ENCODE results near the gene CPT1A. TPM values are rescaled to one million over a fixed set of nuclear protein-coding genes. Genes with fewer than 3 reads are reported as not detected.
"Not testable (repeated sequence)": the region's sequence is repeated elsewhere in the genome, so short reads cannot be mapped to it uniquely, and the experiment has no call there.

CPT1A gene
- 45.5 and 46.6 TPM in 2 replicates for total RNA-seq

GRCh38 chr11:68841718-68842426, at the start of gene CPT1A:
Gene CPT1A, minus strand, starts transcription at chr11:68841916. Its CDS starts 26,442 bp downstream, at chr11:68815474.
- Mint-ChIP-seq H3K4me1 (ENCODE audit: low read depth) (peaks cover 41% of the 10 kb centered on the region), H3K27ac (peak within 1 kb of the TSS; percentile 85), H3K27me3 (ENCODE audit: low read depth) (peaks cover 6% of the 10 kb centered on the region), H3K4me3 (ENCODE audit: low read depth) (peak within 1 kb of the TSS; percentile 86), H3K36me3 (ENCODE audit: low read depth) (peaks cover 3% of the 10 kb centered on the region), H3K9me3 (no peaks in the 10 kb centered on the region)
- intact Hi-C loops (cut with micrococcal nuclease): loop anchor here (2.0 to 5.0 kb wide), 3 partner anchors 61 to 800 kb away; partner anchors contain the start of genes CCND1, IGHMBP2, MRPL21 and PPP6R3
- peak; percentile 75 for DNase-seq (ENCODE audit: low spot score)

- Mint-ChIP-seq H3K4me3 (ENCODE audit: low read depth) (no peak overlapping the region), H3K9me3 (no peaks in the 10 kb centered on the region), H3K36me3 (ENCODE audit: low read depth) (peaks cover 30% of the 10 kb centered on the region), H3K27me3 (ENCODE audit: low read depth) (no peaks in the 10 kb centered on the region), H3K27ac (peak overlapping the region; percentile 8), H3K4me1 (ENCODE audit: low read depth) (no peaks in the 10 kb centered on the region)
- intact Hi-C loops (cut with micrococcal nuclease): no loop called here
- no peak for DNase-seq (ENCODE audit: low spot score)
Measured at GRCh38 chr11:68890490-68891231, 48.9 kb upstream of the CPT1A start.

- Mint-ChIP-seq H3K36me3 (ENCODE audit: low read depth) (peaks cover 30% of the 10 kb centered on the region), H3K27ac (no peak overlapping the region), H3K4me1 (ENCODE audit: low read depth) (no peaks in the 10 kb centered on the region), H3K4me3 (ENCODE audit: low read depth) (no peak overlapping the region), H3K27me3 (ENCODE audit: low read depth) (no peaks in the 10 kb centered on the region), H3K9me3 (no peaks in the 10 kb centered on the region)
- intact Hi-C loops (cut with micrococcal nuclease): no loop called here
- no peak for DNase-seq (ENCODE audit: low spot score)
Measured at GRCh38 chr11:68889948-68890446, 48.3 kb upstream of the CPT1A start.

- H3K4me3 Mint-ChIP-seq (ENCODE audit: low read depth); H3K27ac Mint-ChIP-seq; H3K9me3 Mint-ChIP-seq; H3K4me1 Mint-ChIP-seq (ENCODE audit: low read depth); H3K27me3 Mint-ChIP-seq (ENCODE audit: low read depth); H3K36me3 Mint-ChIP-seq (ENCODE audit: low read depth); intact Hi-C loops (cut with micrococcal nuclease); DNase-seq (ENCODE audit: low spot score): not testable (repeated sequence)
Measured at GRCh38 chr11:68884827-68885226, 43.1 kb upstream of the CPT1A start.

GRCh38 chr11:68882391-68882790, 40.7 kb upstream of the CPT1A start:
- DNase-seq (ENCODE audit: low spot score): no peak
- Mint-ChIP-seq H3K27ac (no peak overlapping the region), H3K36me3 (ENCODE audit: low read depth) (peaks cover 5% of the 10 kb centered on the region), H3K4me3 (ENCODE audit: low read depth) (no peak overlapping the region), H3K4me1 (ENCODE audit: low read depth) (no peaks in the 10 kb centered on the region), H3K9me3 (no peaks in the 10 kb centered on the region), H3K27me3 (ENCODE audit: low read depth) (no peaks in the 10 kb centered on the region)
- intact Hi-C loops (cut with micrococcal nuclease): no loop called here

GRCh38 chr11:68881320-68881719, 39.6 kb upstream of the CPT1A start:
- intact Hi-C loops (cut with micrococcal nuclease): no loop called here

GRCh38 chr11:68880851-68881250, 39.1 kb upstream of the CPT1A start:
- H3K36me3 Mint-ChIP-seq (ENCODE audit: low read depth): peaks cover 5% of the 10 kb centered on the region
- intact Hi-C loops (cut with micrococcal nuclease): no loop called here
- no peaks in the 10 kb centered on the region for H3K27me3 Mint-ChIP-seq (ENCODE audit: low read depth)
- H3K27ac Mint-ChIP-seq: no peak overlapping the region
- no peaks in the 10 kb centered on the region for H3K4me1 Mint-ChIP-seq (ENCODE audit: low read depth)
- no peak for DNase-seq (ENCODE audit: low spot score)
- H3K4me3 Mint-ChIP-seq (ENCODE audit: low read depth): no peak overlapping the region
- H3K9me3 Mint-ChIP-seq: no peaks in the 10 kb centered on the region

More at GRCh38 chr11:68881320-68881719, 39.6 kb upstream of the CPT1A start:
- no peaks in the 10 kb centered on the region for H3K27me3 Mint-ChIP-seq (ENCODE audit: low read depth)
- no peak overlapping the region for H3K27ac Mint-ChIP-seq
- DNase-seq (ENCODE audit: low spot score): no peak
- no peak overlapping the region for H3K4me3 Mint-ChIP-seq (ENCODE audit: low read depth)
- H3K4me1 Mint-ChIP-seq (ENCODE audit: low read depth): no peaks in the 10 kb centered on the region
- H3K9me3 Mint-ChIP-seq: no peaks in the 10 kb centered on the region
- H3K36me3 Mint-ChIP-seq (ENCODE audit: low read depth): peaks cover 5% of the 10 kb centered on the region

- no peak overlapping the region for H3K27ac Mint-ChIP-seq
- no peaks in the 10 kb centered on the region for H3K9me3 Mint-ChIP-seq
- H3K4me1 Mint-ChIP-seq (ENCODE audit: low read depth): no peaks in the 10 kb centered on the region
- peaks cover under 1% of the 10 kb centered on the region for H3K36me3 Mint-ChIP-seq (ENCODE audit: low read depth)
- DNase-seq (ENCODE audit: low spot score): no peak
- H3K27me3 Mint-ChIP-seq (ENCODE audit: low read depth): peaks cover 2% of the 10 kb centered on the region
- intact Hi-C loops (cut with micrococcal nuclease): no loop called here
- H3K4me3 Mint-ChIP-seq (ENCODE audit: low read depth): no peak overlapping the region
Measured at GRCh38 chr11:68878022-68878421, 36.3 kb upstream of the CPT1A start.

GRCh38 chr11:68872216-68873003, 30.7 kb upstream of the CPT1A start:
- H3K36me3 Mint-ChIP-seq (ENCODE audit: low read depth): no peaks in the 10 kb centered on the region
- intact Hi-C loops (cut with micrococcal nuclease): no loop called here
- no peak overlapping the region for H3K27ac Mint-ChIP-seq
- H3K9me3 Mint-ChIP-seq: no peaks in the 10 kb centered on the region
- DNase-seq (ENCODE audit: low spot score): no peak
- peaks cover 9% of the 10 kb centered on the region for H3K4me1 Mint-ChIP-seq (ENCODE audit: low read depth)
- H3K4me3 Mint-ChIP-seq (ENCODE audit: low read depth): no peak overlapping the region
- peaks cover 29% of the 10 kb centered on the region for H3K27me3 Mint-ChIP-seq (ENCODE audit: low read depth)

- no peaks in the 10 kb centered on the region for H3K36me3 Mint-ChIP-seq (ENCODE audit: low read depth)
- peaks cover 9% of the 10 kb centered on the region for H3K4me1 Mint-ChIP-seq (ENCODE audit: low read depth)
- DNase-seq (ENCODE audit: low spot score): no peak
- H3K4me3 Mint-ChIP-seq (ENCODE audit: low read depth): peak overlapping the region; percentile 80
- H3K27ac Mint-ChIP-seq: no peak overlapping the region
- intact Hi-C loops (cut with micrococcal nuclease): no loop called here
- H3K27me3 Mint-ChIP-seq (ENCODE audit: low read depth): peaks cover 29% of the 10 kb centered on the region
- H3K9me3 Mint-ChIP-seq: no peaks in the 10 kb centered on the region
Measured at GRCh38 chr11:68870470-68870869, 28.8 kb upstream of the CPT1A start.

GRCh38 chr11:68868221-68868835, 26.6 kb upstream of the CPT1A start:
- DNase-seq (ENCODE audit: low spot score): no peak
- H3K27ac Mint-ChIP-seq: no peak overlapping the region
- H3K4me3 Mint-ChIP-seq (ENCODE audit: low read depth): no peak overlapping the region
- intact Hi-C loops (cut with micrococcal nuclease): no loop called here
- peaks cover 29% of the 10 kb centered on the region for H3K27me3 Mint-ChIP-seq (ENCODE audit: low read depth)
- H3K36me3 Mint-ChIP-seq (ENCODE audit: low read depth): no peaks in the 10 kb centered on the region
- peaks cover 3% of the 10 kb centered on the region for H3K9me3 Mint-ChIP-seq
- H3K4me1 Mint-ChIP-seq (ENCODE audit: low read depth): peaks cover 9% of the 10 kb centered on the region

GRCh38 chr11:68867066-68867465, 25.4 kb upstream of the CPT1A start:
- Mint-ChIP-seq H3K36me3 (ENCODE audit: low read depth) (no peaks in the 10 kb centered on the region), H3K27ac (no peak overlapping the region), H3K4me1 (ENCODE audit: low read depth) (peaks cover 9% of the 10 kb centered on the region), H3K4me3 (ENCODE audit: low read depth) (no peak overlapping the region), H3K9me3 (peaks cover 5% of the 10 kb centered on the region), H3K27me3 (ENCODE audit: low read depth) (peaks cover 20% of the 10 kb centered on the region)
- DNase-seq (ENCODE audit: low spot score): no peak
- intact Hi-C loops (cut with micrococcal nuclease): no loop called here
